ENCODE data around the gene SERPINB7. TPM values are rescaled to one million over a fixed set of nuclear protein-coding genes. Genes with fewer than 3 reads are reported as not detected.

The SERPINB7 gene
- total RNA-seq, 8 experiments from 2014 or later: 0.19 to 0.21 TPM; not detected in 6

DNA sequence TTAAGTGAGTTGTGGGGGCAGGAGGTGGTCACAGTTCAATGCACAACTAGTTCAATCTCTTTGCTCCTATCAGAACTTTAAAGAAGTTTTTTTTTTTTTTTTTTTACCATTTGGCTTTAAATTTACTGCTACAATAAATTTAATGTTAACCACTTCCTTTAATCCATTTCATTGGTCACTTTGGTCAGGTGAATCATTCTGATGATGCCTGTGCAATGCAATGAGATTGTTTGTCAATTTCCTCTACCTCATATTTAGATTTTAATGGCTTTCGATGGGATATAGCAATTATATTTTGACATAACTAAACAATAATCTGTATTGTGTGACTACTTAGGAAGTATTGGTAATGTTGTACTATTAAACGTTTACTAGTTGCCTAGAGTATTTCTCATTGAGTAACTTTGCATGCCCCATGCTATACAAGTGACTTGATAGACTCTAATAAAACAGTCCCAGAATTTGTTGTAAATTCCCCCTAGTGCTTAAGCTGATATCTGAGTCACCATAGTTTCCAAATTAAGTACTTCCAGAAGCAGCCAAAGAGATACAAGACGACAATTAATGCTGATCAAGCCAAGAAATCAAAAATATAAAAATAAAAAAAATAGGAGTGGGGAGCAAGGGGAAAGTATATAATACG lies 59.4 kb downstream of the SERPINB7 start:
- no peak overlapping the region for H3K27ac ChIP-seq
- 10 to 88% (median 73%) methylated on average over 2 to 4 of the region's 4 CpGs for WGBS, 10 experiments
- in situ Hi-C loops (cut with MboI; ENCODE audit: low pct_unique_long_range_greater_than_20kb in 2 of 9, low sequenced_read_pairs in 9 of 9, unreplicated experiment in 9 of 9): loop anchor here in 7 of 9 experiments (25.0 kb wide), 3 partner anchors 247 to 322 kb away; partner anchors contain the start of genes SERPINB12 (in 1 of the 7) and SERPINB13 (in 1 of the 7)
- no peak overlapping the region for H3K4me3 ChIP-seq
- no peaks in the 10 kb centered on the region for H3K4me1 ChIP-seq (replicated peaks in 1 of 2)
- no peak for ATAC-seq (replicated peaks in 6 of 8)

DNA sequence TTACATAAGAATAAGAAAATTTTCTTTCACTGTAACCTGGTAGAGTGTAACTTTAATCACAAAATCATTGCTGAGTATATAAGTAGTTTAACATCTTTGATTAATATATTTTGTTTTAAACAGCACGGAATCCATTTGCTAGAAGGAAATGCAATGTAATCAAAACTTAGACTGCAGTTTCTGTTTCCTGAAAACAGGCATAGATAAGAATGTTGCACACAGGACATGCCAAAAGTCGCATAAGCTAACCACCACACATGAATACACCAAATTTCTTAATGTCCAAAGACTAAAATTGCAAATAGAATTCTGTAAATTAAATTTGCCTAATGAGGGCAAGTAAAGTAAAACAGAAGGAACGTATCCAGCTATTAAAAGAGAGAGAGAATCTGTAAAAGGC lies 61.2 kb downstream of the SERPINB7 start:
- no peak for ATAC-seq (replicated peaks in 6 of 8)
- WGBS, 10 experiments: 25 to 100% (median 84%) methylated on average over 2 to 3 of the region's 3 CpGs
- no peak overlapping the region for H3K4me3 ChIP-seq
- in situ Hi-C loops (cut with MboI; ENCODE audit: low pct_unique_long_range_greater_than_20kb in 2 of 9, low sequenced_read_pairs in 9 of 9, unreplicated experiment in 9 of 9): loop anchor here in 7 of 9 experiments (25.0 kb wide), 3 partner anchors 249 to 324 kb away; partner anchors contain the start of genes SERPINB12 (in 1 of the 7) and SERPINB13 (in 1 of the 7)
- no peaks in the 10 kb centered on the region for H3K4me1 ChIP-seq (replicated peaks in 1 of 2)
- no peak overlapping the region for H3K27ac ChIP-seq

DNA sequence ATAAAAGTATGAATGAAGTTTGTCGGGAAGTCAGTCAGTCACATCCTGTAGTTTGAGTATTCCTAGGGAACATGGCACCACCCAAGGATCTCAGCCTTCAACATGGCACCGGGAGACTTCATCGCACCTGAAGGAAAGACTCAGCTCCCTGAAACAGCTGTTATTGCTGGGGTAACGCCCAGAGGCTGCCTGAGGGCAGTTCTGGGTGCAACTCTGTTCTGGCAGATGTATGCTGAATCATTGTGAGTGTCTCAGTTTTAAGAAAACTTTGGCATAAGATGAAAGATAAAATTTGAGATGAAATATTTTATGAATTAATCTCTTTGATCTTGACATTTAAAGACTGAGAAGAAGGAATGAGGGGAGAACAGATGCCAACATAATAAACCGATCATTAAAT lies 62.4 kb downstream of the SERPINB7 start:
- in situ Hi-C loops (cut with MboI; ENCODE audit: low pct_unique_long_range_greater_than_20kb in 2 of 9, low sequenced_read_pairs in 9 of 9, unreplicated experiment in 9 of 9): loop anchor here in 7 of 9 experiments (25.0 kb wide), 3 partner anchors 250 to 325 kb away; partner anchors contain the start of genes SERPINB12 (in 1 of the 7) and SERPINB13 (in 1 of the 7)
- 13 to 100% (median 85%) methylated on average over 1 to 5 of the region's 5 CpGs; no CpG with 5 or more reads in 2 of the 10 experiments for WGBS, 10 experiments
- Histone ChIP-seq H3K27ac (no peak overlapping the region), H3K4me3 (no peak overlapping the region), H3K4me1 (replicated peaks in 1 of 2) (no peaks in the 10 kb centered on the region)
- ATAC-seq (replicated peaks in 6 of 8): peak in 2 of 8 experiments; percentile 49 to 82

DNA sequence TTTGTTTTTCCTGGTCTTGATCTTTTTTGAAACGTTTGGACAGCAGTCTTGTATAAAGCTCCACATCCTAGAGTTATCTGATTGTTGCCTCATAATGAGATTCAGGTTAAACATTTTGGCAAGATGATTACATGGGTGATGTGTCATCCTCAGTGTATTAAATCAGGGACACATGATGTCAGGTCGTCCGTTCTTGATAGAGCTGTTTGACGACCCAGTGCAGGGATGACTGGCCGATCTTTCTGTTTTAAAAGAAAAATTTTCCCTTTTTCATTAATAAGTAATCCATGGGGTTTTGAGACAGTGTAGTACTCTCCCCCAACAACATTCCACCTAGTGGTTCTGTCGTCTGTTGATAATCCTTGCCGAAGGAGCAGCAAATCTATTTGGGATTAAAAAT lies 67.8 kb downstream of the SERPINB7 start:
- Histone ChIP-seq H3K27ac (no peak overlapping the region), H3K4me3 (no peak overlapping the region), H3K4me1 (replicated peaks in 1 of 2) (no peaks in the 10 kb centered on the region)
- in situ Hi-C loops (cut with MboI; ENCODE audit: low pct_unique_long_range_greater_than_20kb in 2 of 9, low sequenced_read_pairs in 9 of 9, unreplicated experiment in 9 of 9): loop anchor here in 7 of 9 experiments (25.0 kb wide), 3 partner anchors 256 to 331 kb away; partner anchors contain the start of genes SERPINB12 (in 1 of the 7) and SERPINB13 (in 1 of the 7)
- 21 to 87% (median 71%) methylated on average over 4 to 7 of the region's 7 CpGs; no CpG with 5 or more reads in 1 of the 10 experiments for WGBS, 10 experiments
- no peak for ATAC-seq (replicated peaks in 6 of 8)

DNA sequence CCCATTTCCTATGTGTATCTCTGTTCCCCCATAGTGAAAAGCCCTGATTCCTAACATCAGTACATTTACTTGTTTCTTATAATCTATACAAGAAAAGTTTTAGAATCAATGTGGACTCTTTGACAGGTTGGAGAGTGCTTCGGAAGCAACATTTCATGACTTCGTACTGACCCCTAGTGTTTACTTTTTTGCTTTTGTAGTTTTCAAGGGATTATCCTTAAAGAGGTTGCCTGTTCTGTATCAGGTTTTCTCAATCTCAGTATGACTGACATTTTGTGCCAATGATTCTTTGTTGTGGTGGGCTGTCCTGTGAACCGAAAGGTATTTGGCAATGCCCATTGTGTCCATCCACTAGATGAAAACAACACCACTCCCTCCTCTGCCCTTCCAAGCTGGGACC lies 69.0 kb downstream of the SERPINB7 start:
- in situ Hi-C loops (cut with MboI; ENCODE audit: low pct_unique_long_range_greater_than_20kb in 2 of 9, low sequenced_read_pairs in 9 of 9, unreplicated experiment in 9 of 9): loop anchor here in 7 of 9 experiments (25.0 kb wide), 3 partner anchors 257 to 332 kb away; partner anchors contain the start of genes SERPINB12 (in 1 of the 7) and SERPINB13 (in 1 of the 7)

DNA sequence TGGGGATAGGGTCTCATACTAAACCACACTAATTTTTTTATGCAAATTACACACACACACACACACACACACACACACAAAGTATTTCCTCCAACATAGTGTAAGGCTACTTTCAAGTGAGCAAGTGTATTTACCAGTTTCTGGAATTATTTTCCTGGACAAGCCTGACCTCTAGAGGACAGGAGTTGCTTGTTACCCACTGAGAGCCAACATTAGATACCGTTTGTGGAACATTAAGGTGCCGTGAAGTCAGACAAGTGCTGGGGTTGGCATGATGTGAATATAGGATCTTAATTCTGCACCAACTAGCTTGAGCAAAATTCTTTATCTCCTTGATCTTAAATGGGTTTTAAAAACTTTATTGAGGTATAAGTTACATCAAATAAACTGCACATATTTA lies 72.9 kb downstream of the SERPINB7 start:
- peak in 5 of 8 experiments; percentile 39 to 82 (median 68) for ATAC-seq (replicated peaks in 6 of 8)
- Histone ChIP-seq H3K4me3 (no peak overlapping the region), H3K27ac (no peak overlapping the region), H3K4me1 (replicated peaks in 1 of 2) (no peaks in the 10 kb centered on the region)
- in situ Hi-C loops (cut with MboI; ENCODE audit: low pct_unique_long_range_greater_than_20kb in 2 of 9, low sequenced_read_pairs in 9 of 9, unreplicated experiment in 9 of 9): loop anchor here in 7 of 9 experiments (25.0 kb wide), 3 partner anchors 261 to 336 kb away; partner anchors contain the start of genes SERPINB12 (in 1 of the 7) and SERPINB13 (in 1 of the 7)
- 0 to 60% (median 20%) methylated on average over 1 to 2 of the region's 2 CpGs; no CpG with 5 or more reads in 3 of the 10 experiments for WGBS, 10 experiments

More for the DNA sequence above, 69.0 kb downstream of the SERPINB7 start:
- no peak overlapping the region for H3K27ac ChIP-seq
- 0 to 33% (median 8%) methylated on average over 2 to 3 of the region's 3 CpGs; no CpG with 5 or more reads in 3 of the 10 experiments for WGBS, 10 experiments
- ATAC-seq (replicated peaks in 6 of 8): peak in 5 of 8 experiments; percentile 30 to 73 (median 60)
- no peak overlapping the region for H3K4me3 ChIP-seq
- no peaks in the 10 kb centered on the region for H3K4me1 ChIP-seq (replicated peaks in 1 of 2)

DNA sequence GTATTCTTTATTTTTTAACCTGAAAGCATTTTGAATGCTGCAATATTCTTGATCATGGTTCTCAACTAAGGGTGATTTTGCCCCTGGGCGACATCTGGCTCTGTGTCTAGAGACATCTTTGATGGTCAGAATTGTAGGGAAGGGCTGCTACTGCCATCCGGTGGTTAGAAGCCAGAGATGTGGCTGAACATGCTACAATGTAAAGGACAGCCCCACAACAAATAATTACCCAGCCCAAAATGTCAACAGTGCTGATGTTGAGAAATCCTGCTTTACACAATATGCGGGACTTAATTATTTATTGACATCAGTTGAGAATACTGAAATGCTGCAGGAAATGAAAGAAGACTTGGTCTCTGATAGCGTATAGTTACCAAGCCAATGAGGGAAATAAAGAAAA lies 74.8 kb downstream of the SERPINB7 start:
- in situ Hi-C loops (cut with MboI; ENCODE audit: low pct_unique_long_range_greater_than_20kb in 2 of 9, low sequenced_read_pairs in 9 of 9, unreplicated experiment in 9 of 9): no loop called here
- no peak overlapping the region for H3K27ac ChIP-seq
- ATAC-seq (replicated peaks in 6 of 8): peak in 7 of 8 experiments; percentile 46 to 95 (median 84)
- no peak overlapping the region for H3K4me3 ChIP-seq
- H3K4me1 ChIP-seq (replicated peaks in 1 of 2): no peaks in the 10 kb centered on the region
- 45 to 80% (median 54%) methylated on average over 1 to 4 of the region's 4 CpGs; no CpG with 5 or more reads in 1 of the 10 experiments for WGBS, 10 experiments

DNA sequence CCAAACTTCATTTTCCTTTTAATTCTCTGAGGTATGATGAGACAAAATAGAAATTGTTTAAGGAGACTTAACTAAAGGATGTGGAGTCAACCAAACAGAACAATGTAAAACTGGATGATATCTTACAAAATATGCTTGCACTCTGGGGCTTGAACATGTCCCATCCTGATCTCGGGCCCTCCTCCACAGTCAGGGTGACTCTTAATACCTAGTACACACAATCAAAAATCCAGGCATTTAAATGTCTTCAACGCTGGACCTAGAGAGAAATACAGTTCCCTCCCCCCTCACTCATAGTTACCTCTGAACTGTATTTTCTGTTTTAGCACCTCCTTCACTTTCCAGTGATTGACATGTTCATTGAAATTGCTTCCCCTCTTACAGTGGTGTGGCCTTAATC lies 75.4 kb downstream of the SERPINB7 start:
- H3K4me1 ChIP-seq (replicated peaks in 1 of 2): no peaks in the 10 kb centered on the region
- in situ Hi-C loops (cut with MboI; ENCODE audit: low pct_unique_long_range_greater_than_20kb in 2 of 9, low sequenced_read_pairs in 9 of 9, unreplicated experiment in 9 of 9): no loop called here
- no peak overlapping the region for H3K27ac ChIP-seq
- WGBS, 10 experiments: 60 to 100% (median 86%) methylated on average over 1 to 2 of the region's 2 CpGs; no CpG with 5 or more reads in 3 of the 10 experiments
- no peak overlapping the region for H3K4me3 ChIP-seq
- no peak for ATAC-seq (replicated peaks in 6 of 8)

Other genes with a start within 250 kb of the SERPINB7 start
- under 1 TPM in 1 of 8 experiments, not detected in 7; 0.21 TPM for gene SERPINB12, start 233.0 kb upstream of the SERPINB7 start, total RNA-seq
- under 1 TPM in 5 of 8 experiments, not detected in 3; 0.18 to 0.76 (median 0.73) TPM for gene SERPINB13, start 188.1 kb upstream of the SERPINB7 start, total RNA-seq
- under 1 TPM in 3 of 8 experiments, not detected in 5; 0.14 to 0.99 (median 0.29) TPM for gene SERPINB4, start 131.2 kb upstream of the SERPINB7 start, total RNA-seq
- under 1 TPM in 2 of 8 experiments, not detected in 6; 0.14 to 0.27 TPM for gene SERPINB3, start 113.5 kb upstream of the SERPINB7 start, total RNA-seq
- gene SERPINB11, start 72.5 kb upstream of the SERPINB7 start, total RNA-seq: under 1 TPM in 3 of 8 experiments, not detected in 5; 0.32 to 0.57 (median 0.42) TPM
- gene SERPINB2, start 112.3 kb downstream of the SERPINB7 start, total RNA-seq: under 1 TPM in 1 of 8 experiments, not detected in 7; 0.31 TPM
- under 1 TPM in 1 of 8 experiments, not detected in 7; 0.24 TPM for gene SERPINB10, start 132.5 kb downstream of the SERPINB7 start, total RNA-seq
- 1 to 10 TPM in 2 of 8 experiments, under 1 TPM in 4, not detected in 2; 0.24 to 2.2 (median 0.70) TPM for gene HMSD, start 173.9 kb downstream of the SERPINB7 start, total RNA-seq
- 10 to 100 TPM in 1 of 8 experiments, 1 to 10 TPM in 7; 1.8 to 21.5 (median 4.4) TPM for gene SERPINB8, start 194.7 kb downstream of the SERPINB7 start, total RNA-seq

All from motor neuron (in vitro differentiated cells).